Stimulated activated naive B cell treated with anti-CD40 and anti-IgM and Interleukin-4, amounts not matched to agents 10 μg/mL and 1 μg/mL and 100 μg/mL, for 72 hours (primary cell): ENCODE results near the gene ADCK1.
"Not testable (repeated sequence)": the region's sequence is repeated elsewhere in the genome, so short reads cannot be mapped to it uniquely, and the experiment has no call there.

ENCODE experiments used
- ATAC-seq, 2 donors: fragments of 150-1000 bp; cut with Tn5 transposase; replicated peaks; 2 replicates each; pipeline ENCODE4 v1.10.0; 2021; ENCODE audit warnings: moderate library complexity in 1 of 2
- DNase-seq: peaks from one replicate; pipeline ENCODE4 v3.0.0; 2021
- H3K27ac Mint-ChIP-seq: one replicate; pipeline ENCODE4 v1.8.0; 2022; ENCODE audit warnings: mild to moderate bottlenecking, mixed read lengths
- H3K27me3 Mint-ChIP-seq, 2 donors: one replicate each; pipeline ENCODE4 v1.8.0; 2022; ENCODE audit warnings: mixed read lengths in 2 of 2
- H3K36me3 Mint-ChIP-seq, 2 donors: one replicate each; pipeline ENCODE4 v1.8.0; 2022; ENCODE audit warnings: mixed read lengths in 2 of 2, mild to moderate bottlenecking in 1 of 2
- H3K4me1 Mint-ChIP-seq, 2 donors: one replicate each; pipeline ENCODE4 v1.8.0; 2022; ENCODE audit warnings: mixed read lengths in 2 of 2, mild to moderate bottlenecking in 1 of 2
- H3K4me3 Mint-ChIP-seq, 2 donors: one replicate each; pipeline ENCODE4 v1.8.0; 2022; ENCODE audit warnings: mild to moderate bottlenecking in 2 of 2, mixed read lengths in 2 of 2, moderate library complexity in 1 of 2
- H3K9me3 Mint-ChIP-seq, 2 donors: one replicate each; pipeline ENCODE4 v1.8.0; 2022; ENCODE audit warnings: mixed read lengths in 2 of 2, mild to moderate bottlenecking in 1 of 2

The ADCK1 gene

DNA sequence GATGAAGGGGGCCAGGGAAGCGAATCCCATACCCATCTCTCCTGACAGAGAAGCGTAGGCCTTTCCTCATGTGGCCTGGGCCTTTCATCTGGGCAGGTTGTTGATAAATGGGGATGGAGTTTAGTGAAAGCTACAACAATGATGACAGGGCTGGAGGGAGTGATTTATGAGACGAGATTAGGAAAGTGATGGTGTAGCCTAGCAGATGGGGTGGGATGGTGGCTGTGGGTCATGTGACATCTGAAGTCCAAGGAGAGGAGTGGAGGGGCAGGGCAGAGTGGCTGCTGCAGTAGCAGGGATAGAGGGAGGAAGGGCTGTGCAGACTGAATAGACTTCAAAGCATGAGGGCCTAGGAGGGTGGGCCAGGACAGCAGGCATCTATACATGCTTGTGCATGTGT, 85.5 kb downstream of the ADCK1 start:
- Mint-ChIP-seq H3K4me1 (peaks cover 10 to 13% of the 10 kb centered on the region in 2 donors), H3K9me3 (peaks cover 9 to 13% of the 10 kb centered on the region in 2 donors), H3K36me3 (peaks cover 30 to 43% of the 10 kb centered on the region in 2 donors), H3K27me3 (no peaks in the 10 kb centered on the region), H3K27ac (no peak overlapping the region), H3K4me3 (no peak overlapping the region)
- DNase-seq (no peak), ATAC-seq (no peak)

DNA sequence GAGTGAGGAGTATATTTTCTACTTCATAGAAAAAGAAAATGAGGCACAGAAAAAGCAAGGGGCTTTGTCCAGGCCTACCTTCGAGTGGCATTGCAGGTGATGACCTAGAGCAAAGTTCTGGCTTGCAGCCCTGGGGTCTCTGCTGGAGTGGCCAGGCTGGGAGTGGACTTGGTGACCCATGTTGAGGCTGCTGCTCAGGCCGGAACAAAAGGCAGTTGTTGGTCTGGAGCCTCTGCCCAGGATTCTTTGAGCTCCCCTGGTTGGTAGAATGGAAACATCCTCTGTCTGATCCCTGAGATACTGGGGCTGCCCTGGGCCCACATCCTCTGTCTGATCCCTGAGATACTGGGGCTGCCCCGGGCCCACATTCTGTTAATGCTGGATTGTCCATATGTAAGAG, 86.1 kb downstream of the ADCK1 start:
- ATAC-seq: no peak

DNA sequence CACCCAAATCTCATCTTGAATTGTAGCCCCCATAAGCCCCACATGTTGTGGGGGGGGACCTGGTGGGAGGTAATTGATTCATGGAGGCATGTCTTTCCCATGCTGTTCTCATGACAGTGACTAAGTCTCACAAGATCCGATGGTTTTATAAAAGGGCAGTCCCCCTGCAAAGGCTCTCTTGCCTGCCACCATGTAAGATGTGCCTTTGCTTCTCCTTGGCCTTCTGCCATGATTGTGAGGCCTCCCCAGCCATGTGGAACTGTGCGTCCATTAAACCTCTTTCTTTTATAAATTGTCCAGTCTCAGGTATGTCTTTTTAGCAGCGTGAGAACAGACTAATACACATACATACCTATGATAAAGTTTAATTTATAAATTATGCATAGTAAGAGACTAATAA, 89.0 kb downstream of the ADCK1 start:
- H3K36me3 Mint-ChIP-seq: peaks cover 36 to 61% of the 10 kb centered on the region in 2 donors
- peaks cover 9 to 13% of the 10 kb centered on the region in 2 donors for H3K9me3 Mint-ChIP-seq
- not testable (repeated sequence) for H3K4me1 Mint-ChIP-seq, H3K4me3 Mint-ChIP-seq, H3K27me3 Mint-ChIP-seq, H3K27ac Mint-ChIP-seq, ATAC-seq, DNase-seq

More for the DNA sequence above, 86.1 kb downstream of the ADCK1 start:
- no peak overlapping the region for H3K27ac Mint-ChIP-seq
- DNase-seq: no peak
- H3K9me3 Mint-ChIP-seq: peaks cover 9 to 13% of the 10 kb centered on the region in 2 donors
- no peak overlapping the region for H3K4me3 Mint-ChIP-seq
- peaks cover 10 to 13% of the 10 kb centered on the region in 2 donors for H3K4me1 Mint-ChIP-seq
- peaks cover 33 to 49% of the 10 kb centered on the region in 2 donors for H3K36me3 Mint-ChIP-seq
- H3K27me3 Mint-ChIP-seq: no peaks in the 10 kb centered on the region

DNA sequence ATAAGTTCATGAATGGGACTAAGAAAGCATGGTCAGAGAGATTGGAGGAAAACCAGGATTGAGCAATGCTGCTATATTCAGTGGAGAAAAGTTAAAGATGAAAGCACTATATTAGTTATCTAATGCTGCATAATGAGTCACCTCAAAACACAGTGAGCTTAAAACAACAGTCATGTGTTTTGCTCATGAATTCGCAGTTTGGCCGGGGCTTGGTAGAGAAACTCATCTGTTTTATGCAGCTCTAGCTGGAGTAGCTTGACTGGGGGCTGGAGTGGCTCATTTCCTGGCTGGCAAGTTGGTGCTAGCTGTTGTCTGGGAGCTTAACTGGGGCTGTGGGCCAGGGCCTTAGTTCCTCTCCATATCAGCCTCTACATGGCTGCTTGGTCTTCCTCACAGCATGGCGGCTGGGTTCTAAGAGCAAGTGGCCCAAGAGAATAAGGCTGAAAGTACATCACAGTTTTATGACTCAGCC, 90.1 kb downstream of the ADCK1 start:
- Mint-ChIP-seq H3K36me3 (peaks cover 36 to 60% of the 10 kb centered on the region in 2 donors), H3K27ac (no peak overlapping the region), H3K4me1 (no peaks in the 10 kb centered on the region), H3K9me3 (peaks cover 9 to 13% of the 10 kb centered on the region in 2 donors), H3K4me3 (no peak overlapping the region), H3K27me3 (no peaks in the 10 kb centered on the region)
- no peak for ATAC-seq
- no peak for DNase-seq

GRCh38 chr14:77890873-77891272, 91.0 kb downstream of the ADCK1 start:
- Mint-ChIP-seq H3K9me3 (peaks cover 9 to 13% of the 10 kb centered on the region in 2 donors), H3K36me3 (peaks cover 38 to 51% of the 10 kb centered on the region in 2 donors)

GRCh38 chr14:77892381-77892871, 92.5 kb downstream of the ADCK1 start:
- DNase-seq (no peak), ATAC-seq (no peak)
- Mint-ChIP-seq H3K36me3 (peaks cover 34 to 51% of the 10 kb centered on the region in 2 donors), H3K4me3 (no peak overlapping the region), H3K27me3 (no peaks in the 10 kb centered on the region), H3K9me3 (peaks cover 9 to 13% of the 10 kb centered on the region in 2 donors), H3K27ac (no peak overlapping the region), H3K4me1 (no peaks in the 10 kb centered on the region)

More at GRCh38 chr14:77890873-77891272, 91.0 kb downstream of the ADCK1 start:
- H3K4me1 Mint-ChIP-seq: no peaks in the 10 kb centered on the region
- DNase-seq (no peak), ATAC-seq (no peak)
- H3K27me3 Mint-ChIP-seq: no peaks in the 10 kb centered on the region
- H3K27ac Mint-ChIP-seq: no peak overlapping the region
- H3K4me3 Mint-ChIP-seq: no peak overlapping the region

- Mint-ChIP-seq H3K27me3 (no peaks in the 10 kb centered on the region), H3K9me3 (peaks cover 8 to 11% of the 10 kb centered on the region in 2 donors), H3K36me3 (peaks cover 28 to 47% of the 10 kb centered on the region in 2 donors), H3K27ac (no peak overlapping the region), H3K4me3 (no peak overlapping the region), H3K4me1 (no peaks in the 10 kb centered on the region)
- no peak for ATAC-seq
- DNase-seq: no peak
Measured at GRCh38 chr14:77892890-77893484, 93.1 kb downstream of the ADCK1 start.

DNA sequence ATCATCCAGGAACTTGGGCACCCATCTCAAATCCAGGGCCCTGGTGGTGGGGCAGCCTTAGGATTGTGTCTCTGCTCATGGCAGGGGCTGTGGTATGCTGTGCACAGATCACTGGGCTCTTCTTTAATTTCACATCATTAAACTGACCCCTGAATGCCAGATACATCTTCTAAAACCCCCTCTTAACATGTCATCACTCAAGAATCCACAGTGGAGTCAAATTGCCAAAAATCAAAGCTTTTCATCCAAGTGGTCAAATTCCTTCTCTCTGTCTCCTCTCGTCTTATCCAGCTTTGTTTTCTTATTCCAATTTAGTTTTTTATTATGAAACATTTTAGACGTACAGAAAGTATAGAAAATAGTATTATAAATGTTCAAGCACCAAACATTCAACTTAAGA, 97.5 kb downstream of the ADCK1 start:
- H3K4me1 Mint-ChIP-seq: no peaks in the 10 kb centered on the region
- H3K36me3 Mint-ChIP-seq: peaks cover 15 to 48% of the 10 kb centered on the region in 2 donors
- ATAC-seq: no peak
- H3K9me3 Mint-ChIP-seq: no peaks in the 10 kb centered on the region
- H3K4me3 Mint-ChIP-seq: no peak overlapping the region
- DNase-seq: no peak
- no peaks in the 10 kb centered on the region for H3K27me3 Mint-ChIP-seq
- H3K27ac Mint-ChIP-seq: no peak overlapping the region

DNA sequence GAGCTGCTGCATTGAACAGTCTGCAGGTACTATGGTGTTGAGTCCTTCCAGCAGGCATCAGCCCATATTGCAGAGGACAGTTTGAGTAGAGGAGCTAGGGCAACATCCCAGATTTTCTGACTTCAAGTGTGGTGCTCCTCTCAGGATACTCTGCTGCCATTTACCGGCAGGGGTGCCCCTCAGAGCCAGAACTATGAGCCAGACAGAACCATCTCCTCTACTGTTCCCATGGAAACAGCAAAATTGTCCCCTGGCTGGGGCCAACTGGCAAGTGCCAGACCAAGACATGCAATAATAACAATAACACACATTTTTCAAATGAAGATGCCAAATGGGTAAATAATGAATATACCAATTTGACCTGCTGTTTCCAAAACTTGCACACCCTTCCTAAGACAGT, 102.9 kb downstream of the ADCK1 start:
- Mint-ChIP-seq H3K27ac (no peak overlapping the region), H3K9me3 (peaks cover 0 to 4% of the 10 kb centered on the region in 2 donors), H3K27me3 (no peaks in the 10 kb centered on the region), H3K4me3 (no peak overlapping the region), H3K36me3 (peaks cover 21 to 49% of the 10 kb centered on the region in 2 donors), H3K4me1 (no peaks in the 10 kb centered on the region)
- no peak for DNase-seq
- ATAC-seq: no peak

DNA sequence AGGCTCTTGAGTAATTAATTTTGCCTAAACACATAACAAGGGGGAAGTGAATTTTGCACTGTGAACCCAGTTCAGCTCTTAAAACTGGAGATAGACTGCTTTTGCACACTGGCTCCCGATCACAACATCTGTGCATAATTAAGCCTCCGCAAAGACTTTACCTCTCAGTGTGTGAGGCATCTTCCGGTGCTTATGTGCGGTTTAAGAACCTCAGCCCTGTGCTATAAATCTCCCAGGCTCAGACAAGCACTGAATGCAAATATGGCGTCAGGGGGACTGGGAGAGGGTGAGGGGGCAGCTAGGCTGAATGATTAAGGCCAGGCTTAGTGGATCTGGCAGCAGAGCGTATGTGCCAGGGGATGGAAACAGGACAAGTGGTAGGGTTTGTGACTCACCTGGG, 103.3 kb downstream of the ADCK1 start:
- Mint-ChIP-seq H3K9me3 (peaks cover 0 to 4% of the 10 kb centered on the region in 2 donors), H3K4me1 (no peaks in the 10 kb centered on the region), H3K4me3 (no peak overlapping the region), H3K27me3 (no peaks in the 10 kb centered on the region), H3K36me3 (peaks cover 19 to 50% of the 10 kb centered on the region in 2 donors), H3K27ac (no peak overlapping the region)
- DNase-seq (no peak), ATAC-seq (no peak)

- H3K27ac Mint-ChIP-seq: no peak overlapping the region
- peaks cover 0 to 4% of the 10 kb centered on the region in 2 donors for H3K9me3 Mint-ChIP-seq
- no peaks in the 10 kb centered on the region for H3K27me3 Mint-ChIP-seq
- no peak for ATAC-seq
- DNase-seq: no peak
- H3K4me1 Mint-ChIP-seq: peaks cover 3 to 5% of the 10 kb centered on the region in 2 donors
- no peak overlapping the region for H3K4me3 Mint-ChIP-seq
- peaks cover 18 to 50% of the 10 kb centered on the region in 2 donors for H3K36me3 Mint-ChIP-seq
Measured at GRCh38 chr14:77903937-77904617, 104.2 kb downstream of the ADCK1 start.

- Mint-ChIP-seq H3K36me3 (peaks cover 14 to 46% of the 10 kb centered on the region in 2 donors), H3K4me3 (no peak overlapping the region), H3K4me1 (peaks cover 3 to 5% of the 10 kb centered on the region in 2 donors), H3K9me3 (peaks cover 0 to 4% of the 10 kb centered on the region in 2 donors), H3K27me3 (no peaks in the 10 kb centered on the region), H3K27ac (no peak overlapping the region)
- DNase-seq: no peak
- no peak for ATAC-seq
Measured at GRCh38 chr14:77906446-77906845, 106.5 kb downstream of the ADCK1 start.

DNA sequence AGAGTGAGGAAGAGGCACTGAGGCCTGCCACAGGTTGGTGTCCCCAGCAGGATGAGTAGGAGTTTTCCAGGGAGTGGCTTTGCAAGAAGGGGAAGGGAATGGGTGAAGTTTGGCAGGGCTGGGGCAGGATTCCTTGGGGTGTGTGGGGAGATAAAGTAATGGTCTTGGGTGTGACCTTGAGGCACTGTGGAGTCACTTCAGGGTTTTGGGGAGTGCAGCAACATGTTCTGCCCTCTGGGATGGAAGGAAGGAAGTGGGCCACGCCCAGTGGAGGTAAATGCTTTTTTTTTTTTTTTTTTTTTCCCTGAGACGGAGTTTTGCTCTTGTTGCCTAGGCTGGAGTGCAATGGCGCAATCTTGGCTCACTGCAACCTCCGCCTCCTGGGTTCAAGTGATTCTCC, 108.9 kb downstream of the ADCK1 start:
- ATAC-seq: no peak
- H3K4me3 Mint-ChIP-seq: no peak overlapping the region

GRCh38 chr14:77909911-77910310, 110.0 kb downstream of the ADCK1 start:
- H3K9me3 Mint-ChIP-seq: peaks cover 0 to 4% of the 10 kb centered on the region in 2 donors
- H3K27ac Mint-ChIP-seq: no peak overlapping the region
- no peak overlapping the region for H3K4me3 Mint-ChIP-seq
- no peak for DNase-seq
- no peaks in the 10 kb centered on the region for H3K27me3 Mint-ChIP-seq
- no peak for ATAC-seq
- H3K36me3 Mint-ChIP-seq: peaks cover 20 to 44% of the 10 kb centered on the region in 2 donors
- H3K4me1 Mint-ChIP-seq: peaks cover 3 to 5% of the 10 kb centered on the region in 2 donors

More for the DNA sequence above, 108.9 kb downstream of the ADCK1 start:
- Mint-ChIP-seq H3K27ac (no peak overlapping the region), H3K27me3 (no peaks in the 10 kb centered on the region), H3K36me3 (peaks cover 18 to 43% of the 10 kb centered on the region in 2 donors), H3K9me3 (peaks cover 0 to 4% of the 10 kb centered on the region in 2 donors), H3K4me1 (peaks cover 3 to 5% of the 10 kb centered on the region in 2 donors)
- DNase-seq: no peak

DNA sequence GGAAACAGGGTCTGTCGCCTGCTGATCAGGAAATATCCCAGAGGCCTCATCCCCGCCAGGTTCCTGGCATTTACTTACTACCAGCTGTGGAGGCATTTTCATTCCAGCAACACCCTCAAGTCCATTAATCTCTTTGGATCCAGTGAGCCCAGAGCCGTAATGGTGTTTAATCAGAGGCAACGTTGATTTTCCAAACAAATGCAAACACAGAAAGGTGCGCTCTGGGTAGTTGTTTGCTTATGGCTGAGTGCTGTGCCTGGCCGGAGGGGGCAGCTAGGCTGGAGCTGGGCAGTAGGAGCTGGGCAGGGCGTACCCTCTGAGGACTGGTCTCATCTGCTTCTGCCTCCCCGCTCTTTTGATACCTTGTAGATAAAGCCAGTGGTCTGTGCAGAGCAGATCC, 110.6 kb downstream of the ADCK1 start:
- Mint-ChIP-seq H3K27me3 (no peaks in the 10 kb centered on the region), H3K9me3 (peaks cover 0 to 4% of the 10 kb centered on the region in 2 donors), H3K36me3 (peaks cover 16 to 45% of the 10 kb centered on the region in 2 donors), H3K27ac (no peak overlapping the region), H3K4me1 (peaks cover 3 to 5% of the 10 kb centered on the region in 2 donors), H3K4me3 (no peak overlapping the region)
- no peak for DNase-seq
- no peak for ATAC-seq
